GM19395 (cell line): ENCODE data around the gene ZNFX1.
"Not testable (repeated sequence)": the region's sequence is repeated elsewhere in the genome, so short reads cannot be mapped to it uniquely, and the experiment has no call there.

Experiments
- ATAC-seq: cut with Tn5 transposase; IDR thresholded peaks from one replicate; pipeline ENCODE4 v1.9.1; 2021; ENCODE audit warnings: mild to moderate bottlenecking, moderate library complexity; ENCODE audit not compliant: unreplicated experiment

ZNFX1 gene

GRCh38 chr20:49216991-49217578 is 60.8 kb downstream of the ZNFX1 start:
- no peak for ATAC-seq

DNA sequence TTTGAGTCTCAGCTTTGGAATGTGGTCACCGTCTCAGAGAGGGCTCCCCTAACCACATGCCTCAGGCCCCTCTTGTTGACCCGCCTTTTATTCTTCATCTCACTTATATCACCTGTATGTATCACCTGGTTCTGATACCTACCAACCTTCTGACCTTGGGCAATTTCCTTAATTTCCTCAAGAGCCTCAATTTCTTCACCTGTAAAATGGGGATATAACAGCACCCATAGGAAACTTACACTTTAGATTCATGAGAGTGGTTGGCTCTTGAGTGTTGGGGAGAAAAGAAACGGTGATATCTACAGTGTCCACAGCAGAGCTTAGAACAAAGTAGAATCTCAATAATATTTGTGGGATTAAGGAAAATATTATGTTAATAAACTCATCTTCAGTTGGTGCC is 62.6 kb downstream of the ZNFX1 start:
- no peak for ATAC-seq

DNA sequence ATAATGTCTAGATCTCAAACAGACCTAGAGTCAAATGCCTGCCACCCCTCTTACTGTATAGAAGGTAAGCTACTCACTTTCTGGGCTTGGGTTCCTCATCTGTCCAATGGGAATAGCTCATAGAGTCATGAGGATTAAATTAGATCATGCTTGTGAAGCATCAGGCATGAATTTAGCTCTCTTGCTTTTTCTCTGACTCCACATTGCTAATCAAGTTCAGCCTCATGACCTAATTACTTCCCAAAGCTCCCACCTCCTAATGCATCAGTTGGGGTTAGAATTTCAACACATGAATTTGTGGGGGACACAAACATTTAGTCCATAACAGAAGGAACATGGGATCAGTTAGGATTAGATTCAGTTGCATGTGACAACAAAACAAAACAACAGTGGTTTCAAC is 63.3 kb downstream of the ZNFX1 start:
- ATAC-seq = no peak

- ATAC-seq = no peak
These were observed 67.1 kb downstream of the ZNFX1 start for GRCh38 chr20:49210757-49211110.

DNA sequence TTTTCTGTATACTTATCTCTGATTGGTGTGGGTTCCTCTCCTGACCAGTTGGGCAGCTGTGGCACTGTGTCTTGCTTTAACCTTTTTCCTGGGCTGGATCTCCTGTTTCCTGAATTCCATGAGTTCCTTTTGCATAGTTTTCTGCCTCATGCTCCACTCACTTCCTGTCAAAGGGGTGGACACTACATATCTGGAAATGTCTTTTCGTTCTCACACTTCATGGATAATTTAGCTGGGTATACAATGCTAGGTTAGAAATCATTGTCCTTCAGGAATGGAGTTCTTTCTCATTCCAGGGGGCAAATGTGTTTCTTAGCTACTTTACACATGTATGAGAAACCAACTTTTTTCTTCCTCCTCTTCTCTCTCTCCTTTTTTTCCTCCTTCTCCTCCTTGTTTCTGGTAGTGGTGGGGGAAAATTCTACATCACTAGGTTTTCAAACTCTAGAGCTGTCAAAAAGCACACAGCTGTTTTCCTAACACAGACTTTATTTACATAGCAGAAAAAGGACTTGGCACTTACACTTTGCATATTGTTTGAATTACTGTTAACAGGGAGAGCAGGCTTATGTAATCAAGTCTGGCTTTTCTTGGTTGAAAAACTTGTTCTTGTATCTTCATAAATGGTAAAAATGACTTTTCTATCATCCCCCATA is 67.6 kb downstream of the ZNFX1 start:
- no peak for ATAC-seq

- no peak for ATAC-seq
These were observed 70.8 kb downstream of the ZNFX1 start for GRCh38 chr20:49207076-49207475.

- ATAC-seq = no peak
These were observed 74.1 kb downstream of the ZNFX1 start for GRCh38 chr20:49203746-49204145.

GRCh38 chr20:49203011-49203410 is 74.8 kb downstream of the ZNFX1 start:
- ATAC-seq = no peak

DNA sequence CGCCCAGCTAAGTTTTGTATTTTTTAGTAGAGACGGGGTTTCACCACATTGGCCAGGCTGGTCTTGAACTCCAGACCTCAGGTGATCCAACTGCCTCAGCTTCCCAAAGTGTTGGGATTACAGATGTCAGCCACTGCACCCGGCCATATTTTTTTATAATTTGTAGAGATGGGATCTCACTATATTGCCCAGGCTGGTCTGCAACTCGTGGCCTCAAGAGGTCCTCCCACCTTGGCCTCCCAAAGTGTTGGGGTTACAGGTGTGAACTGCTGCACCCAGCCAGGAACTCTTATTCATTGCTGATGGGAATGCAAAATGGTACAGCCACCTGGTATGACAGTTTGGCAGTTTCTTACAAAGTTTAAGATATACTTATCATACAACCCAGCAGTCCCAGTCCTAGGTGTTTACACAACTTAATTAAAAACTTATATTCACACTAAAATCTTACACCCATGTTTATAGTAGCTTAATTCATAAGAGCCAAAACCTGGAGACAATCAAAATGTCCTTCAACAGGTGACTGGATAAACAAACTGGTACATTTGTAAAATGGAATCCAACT is 78.0 kb downstream of the ZNFX1 start:
- ATAC-seq = no peak

DNA sequence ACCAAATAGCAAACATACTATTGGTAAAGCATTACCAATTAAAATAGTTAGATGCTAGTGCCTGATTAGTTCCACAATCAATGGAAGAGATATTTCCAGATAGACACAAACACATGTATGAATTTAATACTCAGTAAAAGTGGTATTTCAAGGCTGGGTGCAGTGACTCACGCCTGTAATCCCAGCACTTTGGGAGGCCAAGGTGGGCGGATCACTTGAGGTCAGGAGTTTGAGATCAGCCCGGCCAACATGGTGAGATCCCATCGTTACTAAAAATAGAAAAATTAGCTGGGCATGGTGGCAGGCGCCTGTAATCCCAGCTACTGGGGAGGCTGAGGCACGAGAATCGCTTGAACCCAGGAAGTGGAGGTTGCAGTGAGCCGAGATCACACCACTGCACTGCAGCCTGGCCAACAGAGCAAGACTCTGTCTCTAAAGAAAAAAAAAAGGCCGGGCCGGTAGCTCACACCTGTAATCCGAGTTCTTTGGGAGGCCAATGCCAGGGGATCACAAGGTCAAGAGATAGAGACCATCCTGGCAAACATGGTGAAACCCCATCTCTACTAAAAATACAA is 84.8 kb downstream of the ZNFX1 start:
- ATAC-seq = not testable (repeated sequence)
